GM12801 (cell line): ENCODE results near the gene RBMS1.

Experiments
- TF ChIP-seq, protein P1 (sequence below): IDR thresholded peaks from one replicate; pipeline ENCODE4 v1.5.1; 2011; ENCODE audit warnings: control low read depth; ENCODE audit not compliant: insufficient read length; ENCODE audit errors: extremely low read depth

The RBMS1 gene

DNA sequence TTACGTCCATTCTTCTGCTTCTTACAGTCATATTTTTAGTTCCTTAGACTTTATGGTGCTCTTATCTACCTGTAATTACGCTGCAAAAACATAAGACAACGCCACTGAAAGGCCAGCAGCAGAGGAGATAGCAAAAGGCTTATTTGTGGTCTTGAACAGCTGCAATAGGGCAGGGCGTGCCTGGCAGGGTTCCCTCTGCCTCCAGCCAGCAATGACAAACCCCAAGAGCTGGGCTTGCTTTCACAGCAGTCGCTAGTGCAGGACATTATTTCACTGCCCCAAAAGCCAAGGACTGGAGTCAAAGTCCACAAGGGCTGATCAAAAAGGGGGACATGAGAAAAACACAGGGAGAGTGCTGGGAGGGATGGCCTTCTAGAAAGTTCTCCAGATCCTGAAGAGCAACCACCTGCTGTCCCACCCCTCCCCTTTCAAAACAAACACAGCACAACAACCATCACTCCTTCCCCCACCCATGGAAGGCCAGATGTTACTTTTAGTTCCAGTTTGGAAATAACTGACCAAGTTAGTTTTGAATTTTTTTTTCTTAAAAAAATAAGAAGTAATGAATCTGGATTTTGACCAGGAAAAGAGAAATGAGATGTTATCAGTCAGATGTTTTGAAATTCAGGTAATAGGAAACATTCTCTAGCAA is 127.8 kb downstream of the RBMS1 start:
- TF ChIP-seq, protein P1, sequence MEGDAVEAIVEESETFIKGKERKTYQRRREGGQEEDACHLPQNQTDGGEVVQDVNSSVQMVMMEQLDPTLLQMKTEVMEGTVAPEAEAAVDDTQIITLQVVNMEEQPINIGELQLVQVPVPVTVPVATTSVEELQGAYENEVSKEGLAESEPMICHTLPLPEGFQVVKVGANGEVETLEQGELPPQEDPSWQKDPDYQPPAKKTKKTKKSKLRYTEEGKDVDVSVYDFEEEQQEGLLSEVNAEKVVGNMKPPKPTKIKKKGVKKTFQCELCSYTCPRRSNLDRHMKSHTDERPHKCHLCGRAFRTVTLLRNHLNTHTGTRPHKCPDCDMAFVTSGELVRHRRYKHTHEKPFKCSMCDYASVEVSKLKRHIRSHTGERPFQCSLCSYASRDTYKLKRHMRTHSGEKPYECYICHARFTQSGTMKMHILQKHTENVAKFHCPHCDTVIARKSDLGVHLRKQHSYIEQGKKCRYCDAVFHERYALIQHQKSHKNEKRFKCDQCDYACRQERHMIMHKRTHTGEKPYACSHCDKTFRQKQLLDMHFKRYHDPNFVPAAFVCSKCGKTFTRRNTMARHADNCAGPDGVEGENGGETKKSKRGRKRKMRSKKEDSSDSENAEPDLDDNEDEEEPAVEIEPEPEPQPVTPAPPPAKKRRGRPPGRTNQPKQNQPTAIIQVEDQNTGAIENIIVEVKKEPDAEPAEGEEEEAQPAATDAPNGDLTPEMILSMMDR: no peak

DNA sequence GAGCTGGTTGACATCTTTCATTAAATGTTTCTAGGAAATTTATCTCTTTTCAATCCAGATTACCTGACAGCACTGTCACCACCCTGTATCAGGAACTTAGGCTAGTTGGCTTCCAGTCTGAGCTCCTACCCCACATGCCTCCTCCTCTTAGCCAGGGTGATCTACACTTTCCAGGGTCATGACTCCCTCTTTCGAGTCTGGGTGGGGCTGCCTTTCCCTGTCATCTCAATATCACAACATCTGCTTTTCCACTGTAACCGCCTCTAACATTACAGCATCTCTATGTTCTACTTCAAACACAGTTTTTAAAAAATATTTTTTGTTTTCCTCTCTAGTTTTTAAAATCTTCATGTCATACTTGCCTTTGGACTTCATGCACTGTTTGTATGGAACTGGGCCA is 129.2 kb downstream of the RBMS1 start:
- TF ChIP-seq, protein P1: no peak

DNA sequence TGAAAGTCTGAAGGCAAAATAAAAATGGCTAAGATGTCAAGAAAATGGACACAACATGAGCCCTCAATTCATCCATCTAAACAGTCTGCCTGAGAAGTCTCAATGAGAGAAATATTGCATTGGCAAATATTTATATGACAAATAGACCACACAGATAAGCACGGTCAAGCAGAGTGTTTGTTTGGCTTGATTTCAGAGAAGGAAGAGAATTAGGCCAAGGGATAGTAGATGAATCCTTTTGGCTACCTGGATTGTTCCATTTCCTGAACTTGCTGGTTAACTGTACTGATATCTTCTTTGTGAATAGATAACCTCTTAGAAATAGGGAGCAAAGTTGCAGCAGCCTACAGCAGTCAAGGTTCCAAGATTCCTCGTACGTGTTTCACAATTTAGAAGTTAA is 129.6 kb downstream of the RBMS1 start:
- TF ChIP-seq, protein P1: no peak

DNA sequence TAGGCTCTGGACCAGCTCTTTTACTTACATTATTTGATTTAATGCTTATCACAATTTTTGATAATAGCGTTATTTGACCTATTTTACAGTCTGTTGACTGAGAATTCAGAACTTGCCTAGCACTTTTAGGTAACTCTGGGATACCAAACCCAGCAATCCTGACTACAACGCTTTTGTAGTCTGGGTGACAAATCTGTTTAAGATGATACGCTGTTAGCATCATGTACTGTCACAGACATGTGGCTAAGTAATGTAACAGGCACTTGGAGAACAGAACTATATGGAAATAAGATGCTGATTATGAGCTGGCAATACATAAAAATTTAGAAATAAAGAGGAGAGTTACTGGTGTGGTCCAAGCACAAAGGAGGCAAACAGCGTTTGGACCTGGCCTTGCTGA is 130.6 kb downstream of the RBMS1 start:
- TF ChIP-seq, protein P1: no peak

DNA sequence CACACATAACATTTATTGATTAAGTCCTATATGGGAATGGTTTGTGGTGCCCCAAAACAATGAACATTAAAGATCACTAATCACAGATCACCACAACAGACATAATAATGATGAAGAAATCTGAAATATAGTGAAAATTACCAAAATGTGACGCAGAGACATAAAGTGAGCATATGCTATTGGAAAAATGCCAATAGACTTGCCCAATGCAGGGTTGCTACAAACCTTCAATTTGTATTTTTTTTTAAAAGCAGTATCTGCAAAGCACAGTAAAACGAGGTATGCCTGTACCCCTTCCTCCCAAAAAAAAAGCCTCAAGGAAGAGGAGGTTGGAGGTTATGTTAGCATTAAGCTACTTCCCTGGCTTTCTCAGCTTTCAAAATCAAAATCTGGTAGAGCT is 131.1 kb downstream of the RBMS1 start:
- TF ChIP-seq, protein P1: no peak

DNA sequence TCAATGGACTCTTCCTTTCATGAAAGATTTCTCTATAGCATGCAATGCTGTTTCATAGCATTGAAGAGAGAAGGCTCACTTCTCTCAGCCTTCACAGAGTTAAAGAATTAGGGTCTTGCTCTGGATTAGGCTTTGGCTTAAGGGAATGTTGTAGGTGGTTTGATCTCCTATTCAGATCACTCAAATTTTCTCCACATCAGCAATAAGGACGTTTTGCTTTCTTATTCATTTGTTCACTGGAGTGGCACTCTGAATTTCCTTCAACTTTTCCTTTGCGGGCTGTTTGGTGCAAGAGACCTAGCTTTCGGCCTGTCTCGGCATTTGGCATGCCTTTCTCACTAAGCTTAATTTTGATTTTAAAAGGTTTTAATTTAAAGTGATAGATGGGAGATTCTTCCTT is 131.6 kb downstream of the RBMS1 start:
- TF ChIP-seq, protein P1: no peak

DNA sequence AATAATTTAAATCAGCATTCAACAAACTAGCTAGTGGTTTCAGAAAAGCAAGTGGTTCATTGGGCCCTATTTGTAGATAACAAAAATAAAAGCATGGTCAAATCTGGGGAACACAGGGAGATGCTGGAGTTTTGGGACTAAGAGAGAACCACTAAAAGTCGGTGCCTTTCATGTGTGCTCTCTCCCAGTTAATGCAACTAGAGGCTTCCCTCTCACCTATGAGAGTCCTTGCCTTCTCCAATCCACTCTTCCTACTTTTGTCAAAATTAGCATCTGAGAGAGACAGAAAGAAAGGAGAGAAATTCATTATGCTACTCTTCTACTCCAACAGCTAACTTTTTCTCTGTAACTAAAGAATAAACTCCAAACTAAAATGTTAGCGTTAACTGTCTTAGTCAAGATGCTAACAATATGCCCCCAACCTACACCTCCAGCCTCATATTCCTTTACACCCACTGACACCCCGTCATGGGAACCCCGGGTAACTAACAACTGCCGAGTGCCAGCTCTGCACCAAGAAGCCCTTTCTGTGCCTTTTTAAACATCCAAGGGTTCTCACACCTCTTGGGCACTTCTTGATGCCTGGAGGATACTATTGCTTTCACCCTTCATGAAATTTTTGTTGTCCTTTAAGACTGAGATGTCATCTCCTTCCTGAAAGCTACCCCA is 133.4 kb downstream of the RBMS1 start:
- TF ChIP-seq, protein P1: no peak
